Measurements from ENCODE around the gene RPP14. TPM values are rescaled to one million over a fixed set of nuclear protein-coding genes. Genes with fewer than 3 reads are reported as not detected.

Gene RPP14
- total RNA-seq, 3 donors from 2014 or later, result 18.9 to 24.7 (median 22.3) TPM

- Histone ChIP-seq H3K4me1 (ENCODE audit: low read depth) (no peaks in the 10 kb centered on the region), H3K36me3 (ENCODE audit: low read depth) (no peaks in the 10 kb centered on the region), H3K9me3 (no peaks in the 10 kb centered on the region), H3K4me3 (no peak overlapping the region)
- intact Hi-C loops (cut with DNase I, micrococcal nuclease), result no loop called here
- ATAC-seq (no peak), DNase-seq (no peak)
- TF ChIP-seq CTCF (IDR thresholded peaks at IDR 0.05), result no peak
Measured at GRCh38 chr3:58361866-58362265, 55.8 kb downstream of the RPP14 start.

DNA sequence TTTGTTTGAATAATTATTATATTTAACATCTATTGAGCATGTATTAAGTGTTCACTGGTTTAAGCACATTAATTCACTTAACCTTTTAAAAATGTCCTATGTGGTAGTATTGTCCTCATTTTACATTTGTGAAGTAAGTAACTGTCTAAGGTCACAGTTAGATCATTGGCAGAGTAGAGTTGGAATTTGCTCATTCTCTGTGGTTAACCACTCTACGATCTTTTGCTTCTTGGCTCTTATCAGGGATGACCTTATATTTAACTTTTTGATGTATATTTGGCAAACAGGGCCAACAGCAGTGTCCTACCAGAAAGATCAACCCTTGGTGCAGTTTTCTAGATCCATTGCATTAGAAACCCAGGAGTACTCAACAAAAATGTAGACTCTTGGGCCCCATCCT is 60.7 kb downstream of the RPP14 start:
- no peaks in the 10 kb centered on the region for H3K36me3 ChIP-seq (ENCODE audit: low read depth)
- DNase-seq (no peak), ATAC-seq (no peak)
- TF ChIP-seq CTCF (IDR thresholded peaks at IDR 0.05), result no peak
- intact Hi-C loops (cut with DNase I, micrococcal nuclease), result no loop called here
- H3K9me3 ChIP-seq, result no peaks in the 10 kb centered on the region
- no peaks in the 10 kb centered on the region for H3K4me1 ChIP-seq (ENCODE audit: low read depth)
- H3K4me3 ChIP-seq, result no peak overlapping the region

- ATAC-seq, result no peak
- intact Hi-C loops (cut with DNase I, micrococcal nuclease), result no loop called here
- Histone ChIP-seq H3K4me1 (ENCODE audit: low read depth) (no peaks in the 10 kb centered on the region), H3K9me3 (no peaks in the 10 kb centered on the region), H3K4me3 (no peak overlapping the region), H3K36me3 (ENCODE audit: low read depth) (no peaks in the 10 kb centered on the region)
- no peak for TF ChIP-seq CTCF (IDR thresholded peaks at IDR 0.05)
- no peak for DNase-seq
Measured at GRCh38 chr3:58369038-58369437, 63.0 kb downstream of the RPP14 start.

Other genes with a start within 250 kb of the RPP14 start
- 1 to 10 TPM; 3.3 to 9.6 (median 9.0) TPM for gene DNASE1L3, start 95.3 kb upstream of the RPP14 start, total RNA-seq
- gene ABHD6, start 68.5 kb upstream of the RPP14 start, total RNA-seq, result 10 to 100 TPM; 25.7 to 38.4 (median 26.7) TPM
- 10 to 100 TPM in 2 of 3 donors, 1 to 10 TPM in 1; 9.7 to 13.7 (median 10.9) TPM for gene HTD2, start 275 bp downstream of the RPP14 start, total RNA-seq
- gene PXK, start 26.6 kb downstream of the RPP14 start, total RNA-seq, result 10 to 100 TPM; 14.5 to 33.4 (median 19.5) TPM
- 10 to 100 TPM; 65.0 to 69.6 (median 66.6) TPM for gene PDHB, start 127.6 kb downstream of the RPP14 start, total RNA-seq
- 10 to 100 TPM in 1 of 3 donors, 1 to 10 TPM in 2; 6.5 to 11.4 (median 8.7) TPM for gene KCTD6, start 185.9 kb downstream of the RPP14 start, total RNA-seq
- gene ACOX2, start 230.9 kb downstream of the RPP14 start, total RNA-seq, result 10 to 100 TPM; 34.8 to 51.2 (median 48.9) TPM